Caco-2 (cell line): ENCODE results near the gene KCNK7. TPM values are rescaled to one million over a fixed set of nuclear protein-coding genes. Genes with fewer than 3 reads are reported as not detected.

Experiments
- BruUV-seq: library from RNA; stranded (reverse); fragments of 400-500 nt; replicated peaks from 2 replicates; lab custom pipeline; 2021; lab: Mats Ljungman, UMichigan
- CTCF ChIA-PET: fragments of 300-600 bp; sonication (Branson Sonifier 250); formaldehyde crosslinking; loops from one replicate; lab custom pipeline; 2022; ENCODE audit warnings: antibody characterized with exemption; lab: Charles Lee
- POLR2A ChIA-PET: fragments of 300-600 bp; sonication (Branson Sonifier 250); formaldehyde crosslinking; loops from one replicate; lab custom pipeline; 2022; ENCODE audit warnings: antibody characterized with exemption; lab: Charles Lee
- DNase-seq, 2 experiments: peaks; one replicate each; pipeline versions ENCODE4 v3.0.0 to v3.0.0-alpha.2; 2020 to 2022
- H3K27me3 ChIP-seq: replicated peaks from 2 replicates; pipeline ENCODE4 v1.6.0; 2011; ENCODE audit warnings: low read length; ENCODE audit not compliant: control insufficient read depth, insufficient read depth
- H3K36me3 ChIP-seq: 2 replicates; pipeline ENCODE4 v1.5.1; 2011; ENCODE audit warnings: low read length; ENCODE audit not compliant: control insufficient read depth, insufficient read depth
- H3K4me1 ChIP-seq: fragments of 250-450 bp; sonication (Bioruptor Pico); 2 replicates; pipeline ENCODE4 v1.5.1; 2020; ENCODE audit warnings: mild to moderate bottlenecking
- H3K4me3 ChIP-seq: 2 replicates; pipeline ENCODE4 v1.5.1; 2011; ENCODE audit warnings: low read depth, mild to moderate bottlenecking, control low read depth, low read length
- H3K9me3 ChIP-seq: fragments of 250-450 bp; sonication (Bioruptor Pico); 2 replicates; pipeline ENCODE4 v1.5.1; 2020; ENCODE audit warnings: mild to moderate bottlenecking, moderate library complexity
- H3K27ac Mint-ChIP-seq: one replicate; pipeline ENCODE4 v1.8.0; 2022; ENCODE audit warnings: mixed read lengths; ENCODE audit not compliant: unreplicated experiment
- H3K27me3 Mint-ChIP-seq: one replicate; pipeline ENCODE4 v1.8.0; 2022; ENCODE audit warnings: mixed read lengths; ENCODE audit not compliant: insufficient read depth, unreplicated experiment
- H3K36me3 Mint-ChIP-seq: one replicate; pipeline ENCODE4 v1.8.0; 2022; ENCODE audit warnings: mild to moderate bottlenecking, mixed read lengths; ENCODE audit not compliant: insufficient read depth, unreplicated experiment
- H3K4me1 Mint-ChIP-seq: one replicate; pipeline ENCODE4 v1.8.0; 2022; ENCODE audit warnings: low read depth, mixed read lengths; ENCODE audit not compliant: unreplicated experiment
- H3K4me3 Mint-ChIP-seq: one replicate; pipeline ENCODE4 v1.8.0; 2022; ENCODE audit warnings: mild to moderate bottlenecking, moderate library complexity, mixed read lengths; ENCODE audit not compliant: unreplicated experiment
- H3K9me3 Mint-ChIP-seq: one replicate; pipeline ENCODE4 v1.8.0; 2022; ENCODE audit warnings: mixed read lengths; ENCODE audit not compliant: unreplicated experiment
- intact Hi-C: fragments of 100-400 bp; cut with micrococcal nuclease; formaldehyde crosslinking; loops from one replicate; pipeline ENCODE4 v1.10.0; 2022; ENCODE audit not compliant: unreplicated experiment
- total RNA-seq: library from RNA; stranded (reverse); gene quantifications from 2 replicates; pipeline ENCODE4 v1.2.3, GENCODE V29; 2022
- TF ChIP-seq, protein P1 (sequence below), 2 experiments: fragments of 200-600 bp in 1 of 2; IDR thresholded peaks; 1 replicate in 1 of 2; 2 replicates in 1 of 2; pipeline versions ENCODE4 v1.5.1 to v1.8.0; 2011 to 2022; ENCODE audit warnings: antibody characterized with exemption in 1 of 2, control low read depth in 1 of 2, inconsistent platforms in 1 of 2, low read depth in 1 of 2, low read length in 1 of 2, mild to moderate bottlenecking in 1 of 2, moderate library complexity in 1 of 2; ENCODE audit not compliant: insufficient read depth in 1 of 2, severe bottlenecking in 1 of 2, unreplicated experiment in 1 of 2

The KCNK7 gene
- total RNA-seq, 1 experiment from 2014 or later, result 0.39 TPM

DNA sequence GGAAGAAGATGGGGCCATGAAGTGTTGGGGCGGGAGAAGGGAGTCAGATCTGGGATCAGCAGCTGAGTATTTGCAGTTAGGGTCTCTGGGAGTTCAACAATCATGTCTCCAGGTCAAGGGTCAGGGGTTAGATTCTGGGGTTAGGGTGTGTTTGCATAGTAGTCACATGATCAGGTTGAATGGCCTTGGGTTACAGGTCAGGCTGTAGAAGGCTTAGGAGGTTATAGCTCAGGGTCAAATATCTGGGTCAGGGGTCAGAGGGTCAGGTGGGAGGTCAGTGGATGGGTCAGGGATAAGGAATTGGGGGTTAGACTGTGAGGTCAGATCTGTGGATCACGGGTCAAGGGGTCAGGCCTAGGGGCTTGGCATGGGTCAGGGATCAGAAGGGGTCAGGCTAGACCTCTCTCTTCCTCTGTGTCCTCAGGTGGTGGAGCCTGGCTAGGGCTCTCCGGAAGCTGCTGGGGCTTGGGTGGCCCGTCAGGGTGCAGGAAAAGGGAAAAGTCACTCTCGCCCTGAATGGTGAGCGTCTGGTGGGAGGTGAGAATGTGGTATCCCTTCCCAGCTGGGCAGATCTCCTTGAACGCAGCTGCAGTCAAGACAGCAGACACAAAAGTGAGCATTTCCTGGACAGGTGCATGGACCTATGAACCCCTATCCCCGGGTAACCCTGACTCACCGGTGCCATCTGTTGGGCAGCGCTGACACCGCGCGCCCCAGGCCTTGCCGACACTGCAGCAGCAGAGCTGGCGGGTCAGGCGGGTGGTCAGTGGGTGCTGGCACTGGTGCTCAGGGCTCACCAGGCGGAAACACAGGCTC is 43.8 kb downstream of the KCNK7 start:
- H3K27ac Mint-ChIP-seq, result peak overlapping the region; percentile 62
- intact Hi-C loops, result loop anchor here (1.0 kb wide), 1 partner anchor 10 kb away; no protein-coding TSS in a partner anchor
- H3K27me3 Mint-ChIP-seq, result no peaks in the 10 kb centered on the region
- peak overlapping the region; percentile 36 for H3K4me3 Mint-ChIP-seq
- no peak overlapping the region for H3K4me3 ChIP-seq
- H3K9me3 Mint-ChIP-seq, result no peaks in the 10 kb centered on the region
- no peaks in the 10 kb centered on the region; the same call in 1 of the 2 replicates for H3K36me3 ChIP-seq
- DNase-seq, result peak; percentile 88 to 94
- no peaks in the 10 kb centered on the region for H3K9me3 ChIP-seq
- CTCF ChIA-PET, result interaction anchor here (0.5 to 2.0 kb wide), 11 partner anchors 11 to 164 kb away, joined by 3 to 18 read pairs (median 5); partner anchors contain the start of genes FAM89B, PCNX3, SCYL1 and ZNRD2
- POLR2A ChIA-PET, result interaction anchor here (1.1 to 1.2 kb wide), 2 partner anchors 27 to 55 kb away, joined by 4 to 5 read pairs; partner anchors contain the start of gene SCYL1
- H3K36me3 Mint-ChIP-seq, result peaks cover 25% of the 10 kb centered on the region
- TF ChIP-seq, protein P1, sequence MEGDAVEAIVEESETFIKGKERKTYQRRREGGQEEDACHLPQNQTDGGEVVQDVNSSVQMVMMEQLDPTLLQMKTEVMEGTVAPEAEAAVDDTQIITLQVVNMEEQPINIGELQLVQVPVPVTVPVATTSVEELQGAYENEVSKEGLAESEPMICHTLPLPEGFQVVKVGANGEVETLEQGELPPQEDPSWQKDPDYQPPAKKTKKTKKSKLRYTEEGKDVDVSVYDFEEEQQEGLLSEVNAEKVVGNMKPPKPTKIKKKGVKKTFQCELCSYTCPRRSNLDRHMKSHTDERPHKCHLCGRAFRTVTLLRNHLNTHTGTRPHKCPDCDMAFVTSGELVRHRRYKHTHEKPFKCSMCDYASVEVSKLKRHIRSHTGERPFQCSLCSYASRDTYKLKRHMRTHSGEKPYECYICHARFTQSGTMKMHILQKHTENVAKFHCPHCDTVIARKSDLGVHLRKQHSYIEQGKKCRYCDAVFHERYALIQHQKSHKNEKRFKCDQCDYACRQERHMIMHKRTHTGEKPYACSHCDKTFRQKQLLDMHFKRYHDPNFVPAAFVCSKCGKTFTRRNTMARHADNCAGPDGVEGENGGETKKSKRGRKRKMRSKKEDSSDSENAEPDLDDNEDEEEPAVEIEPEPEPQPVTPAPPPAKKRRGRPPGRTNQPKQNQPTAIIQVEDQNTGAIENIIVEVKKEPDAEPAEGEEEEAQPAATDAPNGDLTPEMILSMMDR (IDR thresholded peaks at IDR 0.05; ENCODE audit: insufficient read depth in 1 of 2, low read depth in 1 of 2, low read length in 1 of 2, severe bottlenecking in 1 of 2, unreplicated experiment in 1 of 2), result peak; percentile 78 to 90
- peaks cover 44% of the 10 kb centered on the region for H3K4me1 ChIP-seq
- peaks cover 44% of the 10 kb centered on the region for H3K4me1 Mint-ChIP-seq
- BruUV-seq, result no TSS peak
- H3K27me3 ChIP-seq, result no peaks in the 10 kb centered on the region

DNA sequence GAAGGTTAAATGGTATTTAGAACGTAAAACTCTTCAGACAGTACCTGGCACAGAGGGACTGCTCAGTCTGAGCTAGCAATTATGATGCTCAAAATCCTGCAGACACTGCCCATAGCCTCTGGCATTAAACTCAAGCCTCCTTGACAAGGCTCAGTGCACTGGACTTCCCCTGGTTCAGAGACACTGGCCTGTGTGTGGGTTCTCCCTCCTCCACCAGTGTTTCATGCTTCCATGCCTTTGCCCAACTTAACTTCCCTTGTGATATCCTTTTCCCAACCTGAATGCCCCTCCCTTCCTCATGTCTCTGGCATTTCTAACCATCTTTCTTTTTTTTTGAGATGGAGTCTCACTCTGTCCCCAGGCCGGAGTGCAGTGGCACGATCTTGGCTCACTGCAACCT is 46.5 kb downstream of the KCNK7 start:
- no peak overlapping the region for H3K4me3 Mint-ChIP-seq
- intact Hi-C loops, result no loop called here

DNA sequence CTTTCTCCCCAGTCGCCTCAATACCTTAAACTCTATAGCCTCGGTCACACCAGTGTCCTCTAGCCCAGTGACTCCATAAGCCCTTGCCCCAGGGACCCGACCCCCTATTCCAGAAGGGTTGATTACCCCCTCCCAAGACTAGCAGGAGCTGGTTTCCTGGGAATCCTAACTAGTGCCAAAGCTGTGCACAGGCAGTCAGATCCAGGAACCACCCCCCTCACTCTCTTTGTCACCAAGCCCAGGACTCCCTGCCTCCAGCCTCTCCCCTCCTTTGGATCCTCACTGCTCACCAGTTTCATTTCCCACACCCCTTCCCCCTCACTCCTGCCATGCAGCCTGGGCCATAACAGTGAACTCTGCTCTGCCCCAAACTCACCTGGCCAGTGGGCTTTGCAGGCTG is 47.2 kb downstream of the KCNK7 start:
- intact Hi-C loops, result no loop called here
- H3K27me3 Mint-ChIP-seq, result no peaks in the 10 kb centered on the region
- no peak overlapping the region for H3K27ac Mint-ChIP-seq
- TF ChIP-seq, protein P1 (IDR thresholded peaks at IDR 0.05; ENCODE audit: insufficient read depth in 1 of 2, low read depth in 1 of 2, low read length in 1 of 2, severe bottlenecking in 1 of 2, unreplicated experiment in 1 of 2), result no peak
- Histone ChIP-seq H3K27me3 (no peaks in the 10 kb centered on the region), H3K4me3 (no peak overlapping the region), H3K4me1 (peaks cover 30% of the 10 kb centered on the region), H3K9me3 (no peaks in the 10 kb centered on the region), H3K36me3 (no peaks in the 10 kb centered on the region; the same call in 1 of the 2 replicates)
- no TSS peak for BruUV-seq
- H3K36me3 Mint-ChIP-seq, result peaks cover 37% of the 10 kb centered on the region
- no peak overlapping the region for H3K4me3 Mint-ChIP-seq
- peaks cover 45% of the 10 kb centered on the region for H3K4me1 Mint-ChIP-seq
- ChIA-PET POLR2A (no interaction called here), CTCF (no interaction called here)
- DNase-seq, result no peak
- H3K9me3 Mint-ChIP-seq, result no peaks in the 10 kb centered on the region

More for the DNA sequence above, 46.5 kb downstream of the KCNK7 start:
- H3K27me3 Mint-ChIP-seq, result no peaks in the 10 kb centered on the region
- Histone ChIP-seq H3K4me1 (peaks cover 30% of the 10 kb centered on the region), H3K9me3 (no peaks in the 10 kb centered on the region), H3K4me3 (no peak overlapping the region), H3K27me3 (no peaks in the 10 kb centered on the region), H3K36me3 (no peaks in the 10 kb centered on the region; the same call in 1 of the 2 replicates)
- no peaks in the 10 kb centered on the region for H3K9me3 Mint-ChIP-seq
- no peak for DNase-seq
- no TSS peak for BruUV-seq
- TF ChIP-seq, protein P1 (IDR thresholded peaks at IDR 0.05; ENCODE audit: insufficient read depth in 1 of 2, low read depth in 1 of 2, low read length in 1 of 2, severe bottlenecking in 1 of 2, unreplicated experiment in 1 of 2), result no peak
- H3K36me3 Mint-ChIP-seq, result peaks cover 35% of the 10 kb centered on the region
- POLR2A ChIA-PET, result no interaction called here
- H3K4me1 Mint-ChIP-seq, result peaks cover 42% of the 10 kb centered on the region
- CTCF ChIA-PET, result interaction anchor here (0.7 kb wide), 1 partner anchor 46 kb away, joined by 3 read pairs; no protein-coding TSS in a partner anchor
- H3K27ac Mint-ChIP-seq, result no peak overlapping the region
